DND-41 (cell line): Measurements from ENCODE around the gene MAP4K1.

Experiments used
- CTCF ChIP-seq: IDR thresholded peaks from 2 replicates; pipeline ENCODE4 v1.5.1; 2012; ENCODE audit warnings: borderline replicate concordance, low read length, moderate library complexity, mild to moderate bottlenecking; ENCODE audit not compliant: poor library complexity, severe bottlenecking; ENCODE audit errors: extremely low read depth
- EZH2 ChIP-seq: IDR thresholded peaks from 3 replicates; pipeline ENCODE4 v1.6.1; 2012; ENCODE audit warnings: borderline replicate concordance, low read depth, mild to moderate bottlenecking, moderate library complexity, low read length, inconsistent platforms; ENCODE audit not compliant: severe bottlenecking

DNA sequence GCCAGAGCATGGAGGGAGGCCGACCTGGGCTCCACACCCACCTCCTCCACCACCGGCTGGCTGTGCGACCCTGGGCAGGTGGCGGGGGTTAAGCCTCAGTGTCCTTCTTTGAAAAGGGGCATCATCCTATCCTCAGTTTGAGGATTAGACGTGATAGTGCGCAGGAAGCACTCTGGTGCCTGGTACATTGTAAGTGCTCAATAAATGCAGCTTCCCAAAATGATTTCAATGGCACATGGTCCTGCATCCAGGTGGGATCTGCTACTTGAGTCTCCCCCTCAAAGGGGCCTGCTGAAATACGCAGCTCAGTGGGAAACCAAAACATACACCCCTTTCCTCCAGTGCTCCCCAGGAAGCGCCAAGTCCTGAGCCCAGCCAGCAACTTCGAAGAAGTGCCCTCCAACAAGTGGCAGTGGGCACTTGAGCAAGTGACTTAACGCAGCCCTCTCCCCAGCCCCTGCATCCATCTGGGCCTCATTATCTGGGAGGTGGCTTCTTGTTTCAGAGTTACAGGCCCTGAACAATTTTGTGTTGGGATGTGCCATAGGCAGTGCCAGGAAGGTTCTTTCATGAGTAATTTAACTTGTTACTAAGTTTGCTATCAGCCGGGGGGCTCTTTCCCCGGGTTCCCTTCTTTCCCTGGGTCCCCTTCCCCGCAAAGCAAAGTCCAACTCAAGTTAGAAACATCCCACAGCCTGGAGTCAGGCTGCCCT lies 47.6 kb upstream of the MAP4K1 start:
- TF ChIP-seq CTCF (no peak), EZH2 (no peak)
